Measurements from ENCODE around the gene ARHGAP32.
"Not testable (repeated sequence)": the region's sequence is repeated elsewhere in the genome, so short reads cannot be mapped to it uniquely, and the experiment has no call there.

ARHGAP32 gene

DNA sequence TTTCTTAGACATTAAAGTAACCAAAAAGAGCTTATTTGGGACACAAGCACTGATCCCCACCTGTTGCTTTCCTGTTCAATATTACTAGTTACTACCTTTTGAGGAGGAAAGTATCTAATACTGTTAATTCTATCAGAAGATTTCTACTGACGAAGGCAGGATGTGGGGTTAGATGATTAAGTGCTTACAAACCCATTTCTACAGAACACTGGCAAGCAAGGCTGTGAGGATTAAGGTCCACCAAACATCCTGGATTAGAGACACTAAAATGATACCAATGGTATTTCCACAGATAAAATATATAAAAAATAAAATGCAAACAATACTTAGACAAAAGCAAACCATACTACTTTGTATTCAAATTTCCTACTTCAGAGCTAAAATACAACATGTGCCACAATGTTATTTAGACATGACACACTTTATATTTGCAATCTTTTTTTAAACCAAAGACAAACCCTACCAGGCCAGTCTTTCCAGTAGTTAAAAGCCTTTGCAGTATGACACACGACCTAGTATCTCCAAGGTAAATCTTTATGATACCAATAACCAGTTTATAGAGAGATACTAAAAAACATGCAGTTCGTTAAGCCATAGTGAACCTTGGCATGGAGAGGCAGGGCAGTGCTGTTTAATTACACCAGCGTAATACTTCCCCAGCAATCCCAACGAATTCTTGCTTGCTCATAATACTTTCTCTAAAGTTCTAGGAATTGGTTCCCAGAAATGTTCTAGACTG, 178.2 kb downstream of the ARHGAP32 start:
- no peak for DNase-seq

- no peak for DNase-seq
Measured at GRCh38 chr11:129012880-129013279, 179.2 kb downstream of the ARHGAP32 start.

DNA sequence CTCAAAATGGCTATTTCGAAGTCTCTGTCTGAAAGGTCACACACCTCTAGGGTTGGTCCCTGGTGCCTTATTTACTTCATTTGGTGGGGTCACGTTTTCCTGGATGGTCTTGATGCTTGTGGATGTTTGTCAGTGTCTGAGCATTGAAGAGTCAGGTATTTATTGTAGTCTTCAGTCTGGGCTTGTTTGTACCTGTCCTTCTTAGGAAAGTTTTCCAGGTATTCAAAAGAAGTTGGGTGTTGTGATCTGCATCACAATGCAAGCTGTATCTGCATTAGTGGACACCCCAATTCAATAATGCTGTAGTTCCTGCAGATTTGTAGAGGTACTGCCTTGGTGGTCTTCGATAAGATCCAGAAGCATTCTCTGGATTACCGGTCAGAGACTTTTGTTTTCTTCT, 186.0 kb downstream of the ARHGAP32 start:
- no peak for DNase-seq

GRCh38 chr11:128999165-128999564, 193.0 kb downstream of the ARHGAP32 start:
- DNase-seq, result not testable (repeated sequence)

DNA sequence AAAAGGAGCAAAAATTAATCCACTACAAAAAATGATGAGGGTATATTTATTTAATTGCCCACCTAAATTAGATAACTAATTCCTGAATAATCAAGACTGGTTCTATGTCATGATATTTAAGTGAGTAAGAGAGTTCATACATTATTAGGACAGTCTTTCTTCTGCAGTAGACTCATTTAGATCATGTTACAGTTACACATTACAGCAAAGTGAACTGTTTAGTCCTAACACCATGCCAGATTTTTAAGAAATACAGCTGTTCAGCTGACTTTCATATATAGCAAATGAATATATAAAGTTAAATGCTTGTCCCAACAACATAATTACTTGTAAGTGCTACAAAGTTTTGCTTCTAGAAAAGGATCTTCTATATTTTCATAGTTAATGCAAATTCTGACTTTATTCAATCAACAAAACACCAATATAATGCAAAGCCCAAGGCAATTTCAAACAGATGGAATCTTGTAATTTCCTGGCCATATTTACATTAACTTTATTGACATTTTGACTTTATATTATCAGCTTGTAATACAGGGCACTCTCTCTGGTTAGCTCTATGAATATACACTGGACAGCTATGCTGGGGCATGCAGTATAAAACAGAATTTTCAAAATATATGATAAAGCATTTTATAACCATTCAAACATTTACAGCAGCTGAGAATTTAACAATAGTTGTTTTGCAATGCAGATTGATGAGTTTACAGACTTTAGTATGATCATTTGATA, 203.7 kb downstream of the ARHGAP32 start:
- DNase-seq, result no peak

DNA sequence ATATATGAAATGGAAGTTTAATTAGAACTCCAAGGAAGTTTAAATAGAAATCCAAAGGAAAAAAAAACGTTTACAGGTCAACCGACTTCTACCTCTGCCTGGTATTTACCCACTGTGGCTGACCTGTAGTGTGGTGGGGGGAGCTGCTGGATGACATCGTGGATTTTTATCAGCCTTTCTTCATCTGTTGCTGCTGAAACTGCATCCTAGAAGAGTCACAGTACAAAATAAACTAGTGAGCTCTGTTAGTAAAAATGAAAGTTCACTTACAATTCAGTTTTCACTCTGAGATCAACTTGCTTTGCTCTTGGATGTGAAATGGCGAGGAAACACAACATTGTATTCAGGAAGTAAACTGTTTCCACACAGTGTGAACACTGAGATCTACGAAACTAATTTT, 206.2 kb downstream of the ARHGAP32 start:
- DNase-seq, result no peak

GRCh38 chr11:128983023-128983422, 209.1 kb downstream of the ARHGAP32 start:
- no peak for DNase-seq

- DNase-seq, result no peak
Measured at GRCh38 chr11:128981254-128981653, 210.9 kb downstream of the ARHGAP32 start.

DNA sequence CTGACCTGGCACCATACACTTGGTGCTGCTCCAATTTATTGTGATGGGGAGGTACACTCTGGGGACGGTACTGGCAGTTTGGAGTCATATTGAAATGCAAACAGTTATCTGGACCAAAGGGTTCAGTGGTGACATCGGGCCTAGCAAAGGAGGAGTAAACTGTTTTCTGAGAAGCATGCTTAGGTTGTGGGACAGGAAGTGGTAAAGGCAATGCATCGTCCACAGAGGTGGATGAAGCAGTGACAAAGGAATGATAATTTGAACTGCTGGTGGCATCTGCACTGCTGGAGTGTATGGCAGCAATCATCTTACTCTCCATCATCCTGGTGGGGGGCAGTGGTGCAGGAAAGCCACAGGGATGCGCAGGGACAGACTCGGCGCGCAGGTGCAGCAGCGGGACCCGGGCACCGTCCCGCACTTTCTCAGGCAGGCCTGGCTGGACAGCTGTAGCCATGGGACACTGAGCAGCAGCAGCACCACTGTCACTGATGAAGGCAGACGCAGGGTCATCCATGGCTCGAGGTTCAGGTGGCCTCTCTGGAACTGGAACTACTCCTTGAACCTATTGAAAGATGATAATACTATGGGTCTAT, 221.4 kb downstream of the ARHGAP32 start:
- no peak for DNase-seq

DNA sequence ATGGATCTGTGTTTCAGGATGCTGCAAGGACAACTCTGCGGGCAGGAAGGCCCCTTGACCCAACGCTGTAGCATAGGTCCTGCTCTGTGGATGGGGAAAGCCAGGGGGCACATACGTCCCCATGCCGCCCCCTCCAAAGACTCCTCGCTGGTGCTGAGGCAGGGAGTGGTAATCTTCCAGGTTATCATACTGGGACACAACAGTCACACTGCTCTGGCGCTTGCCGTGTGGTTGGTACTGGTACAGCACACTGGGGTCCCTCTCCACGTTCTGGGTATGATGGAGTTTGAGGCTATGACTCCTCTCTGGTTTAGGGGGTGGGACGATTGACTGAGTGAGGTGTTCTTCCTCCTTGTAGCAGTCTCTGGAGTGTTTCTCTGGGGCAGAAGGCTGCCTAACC, 223.2 kb downstream of the ARHGAP32 start:
- DNase-seq, result no peak

GRCh38 chr11:128967578-128967977, 224.5 kb downstream of the ARHGAP32 start:
- no peak for DNase-seq

DNA sequence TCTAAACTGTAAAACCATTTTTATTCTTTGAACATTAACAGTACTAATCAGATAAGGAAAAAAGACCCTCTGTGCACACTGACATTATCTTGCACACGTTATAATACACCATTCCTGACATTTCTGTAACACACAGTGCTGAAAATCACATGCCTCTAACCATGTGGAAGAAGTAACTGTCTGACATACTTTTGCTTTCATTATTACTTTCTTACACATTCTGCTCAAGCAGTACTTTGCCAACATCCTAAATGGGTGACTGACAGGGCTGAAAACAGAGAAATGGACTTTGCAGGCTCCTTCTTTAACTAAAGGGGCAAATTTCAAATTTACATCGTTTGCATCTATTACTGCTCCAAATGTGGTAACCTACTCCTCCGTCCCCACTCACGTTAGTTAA, 226.6 kb downstream of the ARHGAP32 start:
- no peak for DNase-seq

GRCh38 chr11:128964463-128964930, 227.6 kb downstream of the ARHGAP32 start:
- DNase-seq, result no peak

DNA sequence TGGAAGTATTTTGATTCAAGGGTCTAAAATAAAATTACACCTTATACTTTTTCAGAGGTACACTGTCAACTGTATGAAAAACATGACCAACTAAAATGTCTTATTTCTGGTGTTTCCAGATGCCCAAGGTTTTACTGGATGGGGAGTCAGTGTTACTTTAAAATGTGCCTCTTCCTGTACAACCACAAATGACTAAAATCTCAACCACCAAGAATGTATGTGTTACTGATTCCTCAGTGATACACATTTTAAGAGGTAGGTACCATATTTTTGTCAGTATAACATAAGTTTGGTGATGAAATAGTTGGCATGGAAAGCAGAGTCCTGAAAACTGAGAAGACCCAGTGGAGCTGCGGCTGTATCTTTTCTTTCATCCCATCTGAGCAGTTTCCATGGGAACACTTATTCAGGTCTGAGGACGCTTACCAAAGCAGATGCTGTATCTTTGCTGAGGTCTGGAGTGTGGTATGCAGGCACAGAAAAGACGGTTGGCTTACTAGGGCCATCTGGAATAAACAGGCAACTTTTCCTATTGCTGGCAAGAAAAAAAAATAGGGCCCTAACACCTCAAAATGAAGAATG, 228.3 kb downstream of the ARHGAP32 start:
- no peak for DNase-seq

DNA sequence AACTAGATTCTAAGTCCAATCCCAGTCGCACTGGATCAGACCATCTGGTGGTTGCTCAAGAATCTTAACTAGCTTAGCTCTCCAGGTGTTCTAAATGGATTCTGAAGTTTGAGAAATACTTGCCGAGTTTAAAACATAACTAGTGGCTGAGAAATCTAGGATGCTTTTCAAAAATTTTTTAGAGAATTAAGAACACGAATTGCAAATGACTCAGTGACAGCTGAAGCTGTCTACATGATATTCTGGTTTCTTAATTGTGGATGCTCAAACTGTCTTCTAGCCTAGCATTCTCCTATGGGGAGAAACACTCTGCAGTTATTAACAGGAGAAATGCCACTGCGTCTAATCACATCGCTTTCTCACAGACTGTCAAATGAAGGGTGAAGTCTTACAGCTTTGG, 229.2 kb downstream of the ARHGAP32 start:
- DNase-seq, result no peak

GRCh38 chr11:128961645-128962044, 230.5 kb downstream of the ARHGAP32 start:
- DNase-seq, result no peak

- no peak for DNase-seq
Measured at GRCh38 chr11:128957202-128957482, 235.0 kb downstream of the ARHGAP32 start.

DNA sequence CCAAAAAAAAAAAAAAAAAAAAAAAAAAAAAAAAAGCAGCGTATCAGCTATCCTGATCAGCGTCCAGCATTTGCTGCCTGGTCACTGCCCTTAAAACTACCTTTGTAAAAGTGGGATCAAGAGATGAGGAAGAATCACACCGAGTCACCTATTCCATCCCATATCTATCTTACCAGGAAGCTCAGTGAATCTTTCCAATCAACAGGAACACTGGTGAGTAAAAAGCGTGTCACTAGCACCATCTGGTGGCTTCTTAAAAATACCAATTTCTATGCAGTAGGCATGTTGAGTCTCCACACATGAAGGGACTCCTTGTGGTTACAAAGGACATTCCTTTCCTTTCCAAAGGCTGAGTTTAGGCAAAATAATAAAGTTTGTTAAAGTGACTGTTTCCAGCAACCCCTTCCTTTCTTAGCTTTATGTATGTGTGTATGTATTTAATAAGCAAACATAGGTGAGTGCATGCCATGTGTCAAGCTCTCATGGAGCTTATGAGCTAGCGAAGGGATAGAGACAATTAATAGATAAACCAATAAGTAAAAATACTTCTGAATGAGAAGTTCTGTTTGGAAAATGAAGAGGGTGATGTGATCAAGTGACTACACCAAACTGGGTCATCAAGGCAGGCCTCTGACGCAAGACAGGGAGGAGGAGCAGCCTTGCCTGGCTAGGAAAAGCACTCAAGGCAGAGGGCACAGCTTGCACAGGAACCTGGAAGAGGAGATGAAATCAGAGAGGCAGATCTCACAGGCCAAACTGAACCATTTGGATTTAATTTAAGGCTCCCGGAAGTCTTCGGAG, 235.5 kb downstream of the ARHGAP32 start:
- DNase-seq, result peak; percentile 17

DNA sequence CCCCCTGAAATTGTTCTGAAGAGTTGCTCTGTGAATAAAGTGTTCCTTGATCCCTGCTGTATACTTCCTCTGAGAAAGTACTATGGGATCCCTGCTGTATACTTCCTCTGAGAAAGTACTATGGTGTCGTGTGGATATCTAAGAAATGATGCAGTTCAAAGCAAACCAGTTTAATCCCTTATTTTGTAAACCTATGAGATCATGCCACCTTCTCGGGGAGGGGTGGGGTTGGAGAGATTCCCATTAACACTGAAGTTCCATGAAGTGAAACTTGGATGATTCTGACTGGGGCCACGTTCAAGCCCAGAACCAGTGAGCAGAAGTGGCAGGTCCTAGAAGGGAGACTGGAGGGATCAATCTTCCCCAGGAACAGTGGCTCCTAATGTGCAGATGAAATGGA, 236.5 kb downstream of the ARHGAP32 start:
- DNase-seq, result no peak

GRCh38 chr11:128953151-128953550, 239.0 kb downstream of the ARHGAP32 start:
- no peak for DNase-seq

DNA sequence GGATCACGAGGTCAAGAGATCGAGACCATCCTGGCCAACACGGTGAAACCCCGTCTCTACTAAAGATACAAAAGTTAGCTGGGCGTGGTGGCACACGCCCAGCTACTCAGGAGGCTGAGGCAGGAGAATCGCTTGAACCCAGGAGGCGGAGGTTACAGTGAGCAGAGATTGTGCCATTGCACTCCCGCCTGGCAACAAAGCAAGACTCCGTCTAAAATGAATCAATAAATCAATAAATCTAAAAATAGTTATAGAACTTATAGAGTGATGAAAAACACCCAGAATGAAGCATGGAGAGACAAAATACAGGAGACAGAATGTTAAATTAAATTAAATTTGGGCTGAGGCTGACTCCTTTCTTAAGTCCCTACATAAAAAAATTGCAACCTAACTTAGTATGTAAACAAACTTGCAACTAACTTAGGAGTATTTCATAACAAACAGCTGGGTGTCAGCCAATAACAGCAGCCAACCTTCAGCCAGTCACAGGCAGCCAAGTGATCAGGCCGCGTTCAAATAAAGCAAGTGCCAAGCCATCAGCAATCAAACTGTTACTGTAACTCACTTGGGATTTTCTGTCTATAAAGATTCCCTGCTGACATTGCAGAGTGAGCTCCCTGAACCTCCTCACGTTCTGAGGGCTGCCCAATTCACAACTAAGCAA, 242.2 kb downstream of the ARHGAP32 start:
- DNase-seq, result no peak

GRCh38 chr11:128948583-128948982, 243.5 kb downstream of the ARHGAP32 start:
- peak; percentile 13 for DNase-seq
